NCI-H1048 (cell line): ENCODE data around the gene NCAPG2.
A peak's percentile ranks its signal among the peaks of the same experiment; 100 is the strongest.
"Not testable (repeated sequence)": the region's sequence is repeated elsewhere in the genome, so short reads cannot be mapped to it uniquely, and the experiment has no call there.

ENCODE experiments used
- DNase-seq: peaks from one replicate; lab custom pipeline; 2025; lab: John Stamatoyannopoulos, UW

Gene NCAPG2

DNA sequence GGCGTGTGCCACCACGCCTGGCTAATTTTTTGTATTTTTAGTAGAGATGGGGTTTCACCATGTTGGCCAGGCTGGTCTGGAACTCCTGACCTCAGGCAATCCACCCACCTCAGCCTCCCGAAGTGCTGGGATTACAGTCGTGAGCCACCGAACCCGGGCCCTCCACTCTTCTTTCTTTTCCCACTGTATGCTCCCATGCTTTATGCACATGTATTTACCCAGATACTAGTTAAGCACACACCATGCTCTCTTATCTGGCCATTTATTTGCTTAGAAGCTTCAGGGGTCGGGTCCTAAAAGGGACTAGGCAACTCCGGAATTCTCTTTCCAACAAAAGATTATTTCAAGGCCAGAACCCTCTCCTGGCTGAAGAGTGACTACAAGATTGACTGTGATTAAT, 78.3 kb downstream of the NCAPG2 start:
- DNase-seq, result not testable (repeated sequence)

DNA sequence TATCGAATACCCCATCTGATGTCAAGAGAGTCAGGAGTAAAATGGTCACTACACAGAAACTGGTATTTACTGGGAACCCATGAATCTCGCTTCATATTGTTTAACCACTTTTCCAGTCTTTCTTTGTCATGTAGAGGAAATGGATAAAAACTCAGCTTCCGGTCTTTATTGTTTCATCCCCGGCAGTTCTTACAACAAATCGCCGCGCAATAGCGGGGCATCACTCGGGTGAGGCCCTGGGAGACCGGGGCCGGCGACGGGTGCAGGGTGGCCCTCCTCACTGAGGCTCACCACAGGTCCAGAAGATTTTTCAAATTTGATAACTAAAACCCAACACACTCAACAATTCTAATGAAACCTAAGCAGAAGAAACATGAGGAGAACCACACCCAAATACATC, 81.4 kb downstream of the NCAPG2 start:
- no peak for DNase-seq

DNA sequence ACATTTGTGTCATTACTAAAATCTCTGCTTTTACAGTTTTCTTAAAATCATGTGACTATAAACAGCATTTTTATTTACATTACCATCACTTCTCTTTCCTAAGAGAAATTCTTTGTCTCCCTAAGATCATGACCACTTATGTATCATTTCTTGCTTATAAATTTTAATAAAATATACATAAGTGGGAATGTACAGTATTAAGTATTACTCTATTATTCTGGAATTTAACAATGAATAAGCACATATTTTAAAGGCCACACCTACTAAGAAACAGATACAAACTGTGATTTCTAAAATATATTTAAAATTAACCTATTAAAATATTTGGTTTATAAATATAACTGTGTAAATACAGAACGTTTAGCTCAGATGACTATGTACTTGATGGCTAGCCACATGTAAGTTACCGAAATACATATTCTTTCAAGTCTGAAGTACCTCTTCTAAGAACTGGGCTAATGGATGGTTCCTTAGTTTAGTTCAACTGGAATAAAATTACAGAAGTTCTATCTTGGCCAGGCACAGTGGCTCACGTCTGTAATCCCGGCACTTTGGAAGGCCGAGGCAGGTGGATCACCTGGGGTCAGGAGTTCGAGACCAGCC, 83.7 kb downstream of the NCAPG2 start:
- DNase-seq, result no peak

DNA sequence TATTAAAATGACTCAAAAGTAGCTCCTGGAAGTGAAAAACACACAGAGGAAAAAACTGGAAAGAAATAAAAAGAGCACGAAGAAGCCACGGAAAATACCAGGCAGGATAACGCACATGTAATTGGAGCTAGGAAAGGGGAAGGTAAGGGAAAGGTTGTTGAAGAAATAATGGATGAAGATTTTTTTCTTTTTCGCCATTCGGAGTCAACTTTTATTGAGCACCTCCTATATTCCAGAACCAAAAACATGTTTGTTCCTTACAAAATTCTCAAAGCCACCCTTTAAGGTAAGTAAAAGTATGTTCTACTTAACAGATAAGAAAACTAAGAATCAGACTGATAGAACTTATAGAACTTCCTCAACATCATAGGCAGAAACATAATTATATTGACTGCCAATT, 84.2 kb downstream of the NCAPG2 start:
- DNase-seq, result no peak

DNA sequence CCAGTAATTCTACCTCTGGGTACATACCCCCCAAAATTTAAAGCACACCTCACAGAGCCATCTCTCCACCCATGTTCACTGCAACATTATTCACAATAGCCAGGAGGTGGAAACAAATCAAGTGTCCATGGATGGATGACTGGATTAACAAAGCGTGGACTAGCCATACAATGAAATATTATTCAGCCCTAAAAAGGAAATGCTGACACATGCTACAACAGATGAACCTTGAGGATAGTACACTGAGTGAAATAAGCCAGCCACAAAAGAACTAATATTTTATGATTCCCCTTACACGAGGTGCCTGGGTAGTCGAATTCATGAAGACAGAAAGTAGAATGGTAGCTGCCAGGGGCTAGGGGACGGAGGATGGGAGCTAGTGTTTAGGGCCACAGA, 85.9 kb downstream of the NCAPG2 start:
- DNase-seq, result no peak

DNA sequence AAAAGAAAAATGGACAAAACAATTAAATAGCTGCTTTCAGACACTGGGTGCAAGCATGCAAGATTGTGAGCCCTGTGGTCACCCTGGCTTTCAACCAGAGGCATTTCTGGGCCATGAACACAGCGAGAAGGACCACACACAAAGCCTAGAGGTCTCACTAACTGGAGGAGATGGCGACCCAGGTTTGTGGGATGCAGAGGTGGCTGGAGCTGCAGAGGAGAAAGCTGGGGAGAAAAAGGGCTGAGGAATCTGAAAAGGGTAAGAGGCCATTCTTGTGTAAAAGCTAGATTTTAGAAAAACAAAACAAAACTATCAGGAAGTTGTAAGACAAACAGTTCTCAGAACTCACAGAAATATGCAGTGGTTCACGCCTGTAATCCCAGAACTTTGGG, 86.9 kb downstream of the NCAPG2 start:
- DNase-seq, result no peak

DNA sequence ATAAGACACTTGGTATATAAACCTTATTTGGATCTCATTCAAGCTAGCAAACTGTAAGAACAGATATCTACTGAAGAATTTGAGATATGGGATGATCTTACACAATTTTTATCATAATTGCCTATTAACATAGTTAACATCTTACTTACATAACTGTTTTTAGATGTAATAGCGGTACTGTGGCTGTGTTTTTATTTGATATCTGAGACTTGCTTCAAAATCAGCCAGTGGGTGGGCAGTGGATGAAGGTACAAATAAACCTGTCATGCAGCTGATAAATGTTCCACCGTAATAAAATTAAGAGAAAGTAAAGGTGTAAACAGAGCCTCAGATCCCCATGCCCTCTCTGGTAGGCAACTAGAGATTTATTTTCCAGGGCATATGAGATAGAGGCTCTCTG, 88.6 kb downstream of the NCAPG2 start:
- DNase-seq, result no peak

DNA sequence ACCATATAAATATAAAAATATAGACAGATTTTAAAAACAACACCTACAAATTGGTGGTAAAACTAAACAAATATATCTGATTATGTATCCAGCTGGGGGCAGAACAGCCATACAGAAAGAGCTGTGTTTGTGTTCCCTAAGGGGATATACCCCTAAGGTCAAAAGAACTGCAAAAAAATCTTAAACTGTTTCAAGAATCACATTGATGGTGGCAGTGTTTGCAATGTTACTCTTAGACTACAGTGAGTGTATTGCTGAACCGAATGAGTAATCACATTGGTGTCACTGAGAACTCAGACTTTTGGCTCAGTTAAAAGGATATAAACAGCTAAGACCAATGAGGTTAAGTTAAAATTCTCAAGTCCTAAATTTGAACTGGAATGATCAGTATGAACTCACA, 89.9 kb downstream of the NCAPG2 start:
- DNase-seq, result no peak

DNA sequence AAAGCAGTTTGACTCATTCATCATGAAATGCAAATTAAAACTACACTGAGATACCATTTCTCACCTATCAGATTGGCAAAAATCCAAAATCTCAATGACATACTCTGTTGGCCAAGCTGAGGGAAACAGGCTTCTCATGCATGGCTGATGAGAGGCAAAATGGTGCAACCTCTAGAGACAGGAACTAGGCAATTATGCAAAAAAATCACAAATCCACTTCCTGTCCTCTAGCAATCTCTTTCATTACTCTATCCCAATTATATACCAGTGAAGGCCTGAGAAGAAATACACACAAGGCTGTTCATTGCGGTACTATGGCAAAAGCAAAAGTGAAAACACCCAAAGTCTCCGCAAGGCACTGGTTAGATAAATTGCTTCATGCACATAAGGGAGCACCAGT, 91.1 kb downstream of the NCAPG2 start:
- DNase-seq, result peak; percentile 82

DNA sequence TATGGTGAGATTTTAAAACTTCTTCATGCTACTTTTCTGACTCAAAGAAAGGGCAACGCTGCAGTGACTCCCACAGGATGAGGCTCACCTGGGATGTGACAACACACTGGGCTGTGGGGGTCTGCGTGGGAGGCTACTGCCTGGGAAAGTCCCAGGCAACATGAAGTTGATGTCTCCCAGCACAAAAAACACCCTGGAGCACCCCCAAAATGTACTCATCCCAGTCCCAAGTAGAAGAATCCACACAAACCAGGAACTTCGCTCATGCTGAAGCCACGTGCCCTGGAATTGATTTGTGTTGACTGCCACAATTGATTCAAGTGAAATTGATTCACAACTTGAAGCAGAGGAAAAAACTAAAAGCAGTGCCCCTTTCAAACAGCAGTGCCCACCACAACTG, 92.1 kb downstream of the NCAPG2 start:
- DNase-seq, result no peak

DNA sequence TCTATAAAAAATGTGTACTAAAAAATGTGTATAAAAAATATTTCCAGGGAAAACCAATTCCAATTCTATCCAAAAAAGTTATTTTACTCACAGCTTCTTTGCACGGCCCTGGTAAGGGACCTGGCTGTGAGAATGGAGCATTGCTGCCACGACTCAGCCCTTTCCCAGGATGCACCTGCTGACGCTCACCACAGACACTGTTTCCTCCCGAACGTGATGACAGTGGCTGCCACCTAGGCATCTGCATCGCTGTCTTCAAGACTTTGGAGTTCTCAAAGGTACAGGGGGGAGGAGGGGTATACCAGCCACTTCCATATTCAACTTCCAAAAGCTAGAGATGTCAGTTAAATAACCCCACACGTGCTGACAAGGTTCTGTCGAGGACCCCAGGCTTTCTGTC, 93.1 kb downstream of the NCAPG2 start:
- no peak for DNase-seq

DNA sequence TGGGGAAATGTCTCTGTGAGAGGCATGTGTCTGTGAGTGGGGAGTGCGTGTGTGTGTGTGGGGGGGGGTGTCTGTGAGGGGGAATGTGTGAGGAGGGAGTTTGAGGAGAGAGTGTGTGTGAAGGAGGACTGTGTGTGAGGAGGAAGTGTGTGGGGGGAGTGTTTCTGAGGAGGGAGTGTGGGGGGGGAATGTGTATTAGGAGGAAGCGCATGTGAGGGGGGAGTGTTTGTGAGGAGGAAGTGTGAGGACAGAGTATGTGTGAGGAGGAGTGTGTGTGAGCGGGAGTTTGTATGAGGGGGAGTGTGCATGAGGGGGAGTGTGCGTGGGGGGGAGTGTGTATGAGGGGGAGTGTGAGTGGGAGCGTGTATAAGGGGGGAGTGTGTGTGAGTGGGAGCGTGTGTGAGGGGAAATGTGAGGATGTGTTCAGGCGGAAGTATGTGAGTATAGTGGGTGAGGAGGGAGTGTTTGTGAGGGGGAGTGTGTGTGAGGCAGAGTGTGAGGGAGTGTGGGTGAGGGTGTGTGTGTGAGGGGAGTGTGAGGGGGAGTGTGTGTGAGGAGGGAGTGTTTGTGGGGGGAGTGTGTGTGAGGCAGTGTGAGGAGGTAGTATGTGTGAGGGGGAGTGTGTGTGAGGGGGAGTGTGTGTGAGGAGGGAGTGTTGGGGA, 95.2 kb downstream of the NCAPG2 start:
- DNase-seq, result no peak

DNA sequence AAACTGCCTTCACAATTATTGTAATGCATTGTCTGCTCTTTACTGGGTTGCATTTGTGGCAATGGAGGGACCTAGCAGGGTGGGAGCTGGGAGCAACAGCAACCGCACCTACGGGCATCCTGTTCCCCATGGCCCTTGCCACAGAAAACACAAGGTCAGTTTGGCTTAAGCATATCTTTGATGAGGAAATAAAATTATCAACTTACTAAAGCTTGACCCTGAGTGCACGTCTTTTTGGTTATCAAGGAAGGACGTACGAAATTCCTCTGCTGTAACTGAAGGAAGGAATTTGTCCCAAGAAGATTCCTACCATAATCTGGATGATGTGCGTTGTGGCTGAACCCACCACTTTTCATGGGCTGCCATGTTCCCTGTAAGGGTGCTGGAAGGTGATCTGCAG, 97.0 kb downstream of the NCAPG2 start:
- DNase-seq, result no peak

DNA sequence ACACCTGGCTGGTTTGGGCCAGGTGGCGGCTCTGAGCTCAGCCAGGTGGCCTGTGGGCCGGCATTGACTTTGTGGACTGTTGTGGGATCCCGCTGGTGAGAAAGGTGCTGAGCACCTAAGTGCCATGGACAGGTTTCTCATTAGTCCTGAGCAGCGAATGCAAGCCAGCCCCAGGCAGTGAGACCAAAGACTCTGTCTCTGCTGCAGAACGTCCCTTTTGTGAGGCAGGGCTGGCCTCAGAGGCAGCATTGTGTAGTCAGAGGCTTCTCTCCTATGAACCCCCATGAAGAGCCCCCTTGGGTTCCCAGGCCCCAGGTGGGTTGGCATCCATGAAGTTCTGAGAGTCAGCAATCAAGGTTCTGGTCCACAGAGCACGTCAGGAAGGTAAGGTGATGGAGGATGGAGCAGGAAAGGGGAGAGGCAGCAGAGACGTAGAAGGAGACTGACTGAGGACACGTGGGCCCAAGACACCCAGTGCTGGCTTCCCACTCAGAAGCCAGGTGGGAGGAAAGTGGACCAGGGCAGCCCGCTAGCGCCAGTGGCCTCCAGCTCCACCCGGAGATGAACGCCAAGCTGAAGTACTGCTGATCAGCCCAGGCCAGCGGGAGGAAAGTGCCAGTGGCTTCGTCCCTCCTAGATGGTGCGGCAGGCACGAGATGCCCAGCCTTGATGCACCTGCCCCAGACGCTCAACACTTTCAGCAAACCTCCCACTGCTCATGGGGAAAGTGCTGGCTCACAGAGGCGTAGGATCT, 97.8 kb downstream of the NCAPG2 start:
- no peak for DNase-seq

DNA sequence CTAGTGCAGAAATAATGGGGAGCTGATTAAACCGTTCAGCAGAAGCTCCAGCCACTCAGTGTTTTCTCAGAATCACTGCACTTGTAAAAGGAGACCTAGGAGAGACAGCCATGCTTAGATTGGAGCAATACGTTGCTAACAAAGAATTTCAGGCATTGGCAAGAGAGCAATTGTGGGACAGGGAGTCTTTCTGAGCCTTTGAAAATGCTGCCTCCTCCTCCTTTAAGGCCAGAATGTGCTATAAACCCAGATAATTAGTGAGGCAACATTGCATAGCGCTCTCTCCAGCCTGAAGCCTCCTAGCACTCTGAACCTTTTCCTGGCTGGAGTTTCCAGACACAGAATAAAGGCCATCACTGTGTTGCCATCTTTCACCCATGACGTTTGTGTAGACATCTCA, 98.5 kb downstream of the NCAPG2 start:
- DNase-seq, result no peak

DNA sequence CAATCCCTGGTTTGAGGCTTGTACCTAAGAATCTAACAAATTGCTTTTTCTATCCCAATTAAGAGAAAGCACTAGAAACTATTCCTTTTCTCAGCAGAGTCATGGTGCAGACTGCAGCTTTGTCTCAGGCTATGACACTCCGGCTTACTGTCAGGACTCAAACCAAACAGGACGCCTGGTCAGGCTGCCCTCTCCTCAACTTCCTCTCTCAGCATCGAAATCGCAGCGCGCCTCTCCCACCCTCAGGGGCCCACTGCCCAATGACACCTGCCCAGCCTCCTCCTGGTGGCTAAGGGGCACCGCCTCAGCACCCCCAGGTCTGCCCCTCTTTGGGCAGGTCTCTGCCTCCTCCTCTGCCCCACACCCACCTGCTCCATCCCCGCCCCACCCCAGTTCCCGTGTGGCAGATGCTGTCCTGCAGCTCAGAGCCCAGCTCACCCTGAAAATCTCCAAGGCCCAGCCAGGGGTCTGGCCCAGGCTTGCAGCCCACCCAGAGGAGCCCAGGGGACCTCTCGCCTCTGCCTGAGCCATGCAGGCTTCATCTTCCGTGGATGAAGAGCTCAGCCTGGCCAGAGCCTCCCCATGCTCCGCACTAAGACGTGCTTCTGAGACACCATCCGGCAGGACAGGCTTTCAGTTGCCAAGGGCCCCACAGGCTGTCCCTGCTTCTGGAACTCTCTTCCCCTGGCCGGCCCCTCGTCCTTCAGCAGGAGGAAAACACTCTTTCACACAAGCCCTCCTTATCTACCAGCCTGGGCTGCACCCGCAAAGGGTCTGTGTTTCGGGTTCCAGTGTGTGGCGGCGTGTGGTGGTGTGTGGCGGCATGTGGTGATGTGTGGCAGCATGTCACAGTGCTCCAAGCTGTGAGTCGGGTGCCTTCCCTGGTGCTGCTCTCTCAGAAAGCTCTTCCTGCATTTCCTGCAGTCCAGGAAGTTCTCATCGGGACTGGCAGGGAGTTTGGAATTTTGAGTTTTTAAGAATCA, 100.5 kb downstream of the NCAPG2 start:
- no peak for DNase-seq

DNA sequence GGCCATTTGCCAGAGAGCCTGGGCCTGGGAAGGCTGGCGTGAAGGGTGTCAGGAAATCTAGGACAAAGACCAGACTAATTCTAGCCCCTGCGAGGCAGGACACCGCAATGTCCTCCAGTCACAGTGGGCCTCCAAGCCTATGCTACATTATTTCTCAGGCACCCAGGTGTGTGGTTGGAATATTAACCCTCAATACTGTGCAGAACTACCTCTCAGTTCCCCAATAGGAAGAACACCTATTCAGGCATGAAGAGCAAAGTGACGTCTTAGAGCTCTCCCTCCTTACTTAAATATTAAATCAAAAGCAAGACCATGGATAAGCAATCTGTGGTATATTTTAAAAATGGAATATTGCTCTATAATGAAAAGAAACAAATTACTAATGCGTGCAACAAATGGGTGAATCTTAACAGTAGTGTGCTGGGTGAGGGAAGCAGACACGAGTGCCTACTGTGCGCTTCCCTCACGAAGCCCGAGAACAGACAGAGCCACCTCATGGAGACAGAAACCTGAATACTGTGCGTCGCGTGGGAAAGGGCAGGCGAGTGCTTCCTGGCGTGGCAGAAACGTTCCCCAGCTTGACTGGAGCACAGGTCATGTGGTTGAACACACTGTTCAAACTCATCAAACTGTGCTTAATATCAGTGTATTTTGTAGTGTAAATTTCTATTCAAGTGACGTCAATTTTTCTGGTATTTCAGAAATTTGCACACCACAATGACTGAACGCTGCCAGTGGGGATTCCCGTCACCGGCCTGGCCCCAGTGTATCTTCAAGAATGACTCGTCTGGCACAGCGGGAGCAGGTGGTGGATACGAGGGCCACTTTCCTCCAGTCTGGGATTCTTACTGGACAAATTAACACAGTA, 101.5 kb downstream of the NCAPG2 start:
- no peak for DNase-seq

DNA sequence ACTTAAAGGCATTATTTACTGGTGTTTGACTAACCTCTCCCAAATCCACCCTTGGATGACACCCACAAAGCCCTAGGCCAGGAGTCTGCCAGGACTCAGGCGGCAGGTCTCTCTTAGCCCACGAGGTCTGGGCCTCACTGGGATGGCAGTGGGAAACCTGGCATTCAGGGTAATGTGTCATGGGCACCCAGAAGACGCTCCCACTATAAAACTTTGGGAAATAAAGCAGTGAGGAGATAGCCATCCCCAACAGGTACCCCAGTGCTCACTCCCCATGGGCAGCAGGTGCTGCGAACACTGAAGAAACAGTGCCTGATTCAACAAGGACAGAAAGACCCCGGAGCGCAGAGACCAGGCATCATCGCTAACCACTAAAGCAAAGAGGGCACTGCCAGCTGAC, 102.6 kb downstream of the NCAPG2 start:
- no peak for DNase-seq

DNA sequence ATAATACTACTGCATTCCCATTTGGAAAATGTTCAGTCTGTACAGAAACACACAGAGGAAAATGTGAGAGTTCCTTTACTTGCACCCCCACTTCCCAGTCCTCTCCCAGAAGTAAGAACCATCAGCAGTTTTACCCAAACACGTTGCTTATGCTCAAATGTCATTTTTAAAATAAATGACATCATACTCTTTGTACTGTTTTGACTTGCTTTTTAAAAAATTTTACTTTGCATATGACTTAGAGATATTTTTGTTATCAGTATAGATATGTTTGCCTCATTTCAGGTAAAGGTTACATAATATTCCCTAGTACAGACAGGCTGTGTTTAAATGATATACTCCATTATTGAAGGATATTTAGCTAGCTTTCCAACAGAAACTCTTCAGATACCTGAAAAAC, 103.5 kb downstream of the NCAPG2 start:
- DNase-seq, result no peak

DNA sequence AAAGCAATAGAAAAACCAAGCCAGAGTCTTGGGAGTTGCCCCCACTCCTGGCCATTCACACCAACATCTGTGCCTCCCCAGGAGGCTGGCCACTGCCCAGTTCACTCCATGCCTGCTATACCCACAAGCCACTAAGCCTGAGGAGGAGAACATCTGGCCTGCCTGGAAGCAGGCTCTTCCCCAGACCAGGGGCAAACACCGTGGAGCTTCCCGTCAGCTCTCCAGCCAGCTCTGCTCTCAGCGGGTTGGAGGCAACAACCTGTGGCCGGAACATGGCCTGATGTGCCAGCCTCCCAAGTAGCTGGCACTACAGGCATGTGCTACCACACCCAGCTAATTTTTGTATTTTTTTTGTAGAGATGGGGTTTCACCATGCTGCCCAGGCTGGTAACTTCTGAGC, 107.9 kb downstream of the NCAPG2 start:
- DNase-seq, result no peak

DNA sequence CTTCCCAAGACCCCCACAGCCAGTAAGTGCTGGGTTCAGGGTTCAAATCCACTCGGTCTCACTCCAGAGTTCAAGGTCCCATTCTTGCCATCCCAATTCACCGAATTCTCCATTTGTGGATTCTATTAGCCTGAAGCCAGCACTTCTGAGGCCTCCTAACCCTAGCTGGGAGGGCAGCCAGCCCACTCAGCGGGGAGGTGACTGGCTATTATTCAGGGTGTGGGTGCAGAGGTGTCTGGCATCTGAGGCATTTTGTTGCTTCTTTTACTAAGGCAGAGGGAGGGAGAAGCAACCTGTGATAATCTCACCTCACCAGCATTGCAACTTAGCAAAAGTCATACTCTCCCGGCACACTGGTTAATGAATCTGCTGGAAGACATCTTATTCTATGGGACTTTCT, 108.3 kb downstream of the NCAPG2 start:
- no peak for DNase-seq
